ENCODE measurements around the gene CD19.

The CD19 gene

GRCh38 chr16:28982418-28982817 is 50.6 kb downstream of the CD19 start:
- DNase-seq (ENCODE audit: low read depth in 2 of 2) = no peak

GRCh38 chr16:28982949-28983348 is 51.2 kb downstream of the CD19 start:
- DNase-seq (ENCODE audit: low read depth in 2 of 2) = no peak

GRCh38 chr16:28983644-28984043 is 51.9 kb downstream of the CD19 start:
- DNase-seq (ENCODE audit: low read depth in 2 of 2) = no peak

- no peak for DNase-seq (ENCODE audit: low read depth in 2 of 2)
These were observed 52.3 kb downstream of the CD19 start for GRCh38 chr16:28984091-28984490.

GRCh38 chr16:28984619-28985135 is 52.9 kb downstream of the CD19 start, which contains the start of gene LAT:
TSS of gene LAT (plus strand) at chr16:28985052. CDS start at chr16:28985418, 366 bp downstream.
- peak; percentile 60 to 62 for DNase-seq (ENCODE audit: low read depth in 2 of 2)

GRCh38 chr16:28985211-28986041 is 53.7 kb downstream of the CD19 start:
- DNase-seq (ENCODE audit: low read depth in 2 of 2) = no peak

GRCh38 chr16:28986046-28986445 is 54.3 kb downstream of the CD19 start:
- DNase-seq (ENCODE audit: low read depth in 2 of 2) = no peak

GRCh38 chr16:28986492-28986891 is 54.7 kb downstream of the CD19 start:
- DNase-seq (ENCODE audit: low read depth in 2 of 2) = no peak

- DNase-seq (ENCODE audit: low read depth in 2 of 2) = no peak
These were observed 55.5 kb downstream of the CD19 start for GRCh38 chr16:28987170-28987853.
